ENCODE results near the gene MYH10. TPM values are rescaled to one million over a fixed set of nuclear protein-coding genes. Genes with fewer than 3 reads are reported as not detected.

The MYH10 gene
- total and polyA plus RNA-seq, 9 of the 15 experiments (the other 6 are each of a cell fraction or from before 2014, with no cell fraction given) = 16.3 to 95.3 (median 39.7) TPM

- no peak for TF ChIP-seq RNF219 (CRISPR knock-in tag; IDR thresholded peaks at IDR 0.05)
- TF ChIP-seq ZBTB9 (CRISPR knock-in tag; IDR thresholded peaks at IDR 0.05) = no peak
- TF ChIP-seq YY1 (IDR thresholded peaks at IDR 0.05; ENCODE audit: borderline replicate concordance in 1 of 3, control insufficient read depth in 1 of 3, extremely low read depth in 1 of 3, insufficient read depth in 3 of 3, insufficient read length in 1 of 3, insufficient replicate concordance in 2 of 3, low read depth in 1 of 3, low read length in 2 of 3) = no peak
- no peak for TF ChIP-seq ETS2 (tag; IDR thresholded peaks at IDR 0.05; ENCODE audit: borderline replicate concordance, poor library complexity, severe bottlenecking)
- no peak for TF ChIP-seq CHD2 (IDR thresholded peaks at IDR 0.05; ENCODE audit: low read depth, low read length)
- TF ChIP-seq IRF9 (tag; IDR thresholded peaks at IDR 0.05) = no peak
- no peak for TF ChIP-seq ZSCAN29 (IDR thresholded peaks at IDR 0.05)
Observed at GRCh38 chr17:8675306-8675705, 44.8 kb upstream of the MYH10 start (continued).

Data from K562 (cell line).